SU-DHL-6 (cell line): Measurements from ENCODE around the gene PIGN.

Source experiments
- CTCF ChIP-seq: fragments of 200-600 bp; sonication (generic); IDR thresholded peaks from one replicate; pipeline ENCODE4 v1.5.1; 2017; ENCODE audit warnings: antibody characterized with exemption, mild to moderate bottlenecking, low read length, moderate library complexity; ENCODE audit not compliant: insufficient read depth, poor library complexity, severe bottlenecking
- EZH2phosphoT487 ChIP-seq: fragments of 200-600 bp; sonication (generic), shearing (Covaris generic); conservative IDR thresholded peaks from 2 replicates; pipeline ENCODE4 v1.6.1; 2018; ENCODE audit warnings: mild to moderate bottlenecking, antibody characterized with exemption, low read length, moderate library complexity, mixed read lengths

DNA sequence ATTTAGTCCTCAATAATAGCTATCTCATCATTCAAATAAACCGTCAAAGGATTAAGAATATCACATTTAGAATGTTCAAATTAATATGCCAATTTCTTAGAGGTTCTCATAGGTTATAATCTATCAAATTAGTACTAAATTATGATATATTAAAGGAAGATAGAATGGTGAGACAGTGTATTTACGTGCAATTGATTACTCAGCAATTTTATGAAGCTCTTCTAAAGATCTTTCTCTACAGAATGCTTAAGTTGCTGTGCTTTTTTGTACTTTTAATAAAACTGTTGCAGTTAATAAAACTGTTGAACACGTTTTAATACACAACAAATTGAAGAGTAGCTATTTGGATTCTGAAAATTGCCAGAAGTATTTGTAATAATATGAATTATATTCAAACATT is 39.2 kb upstream of the PIGN start:
- TF ChIP-seq CTCF (no peak), EZH2phosphoT487 (no peak)
